HEK293T (cell line): ENCODE data around the gene TPK1.

Source experiments
- BHLHE40 ChIP-seq: fragments of 450-650 bp; IDR thresholded peaks from 2 replicates; pipeline ENCODE4 v1.6.1; 2016; ENCODE audit warnings: mild to moderate bottlenecking, moderate library complexity, borderline replicate concordance
- ELF4 ChIP-seq: fragments of 450-650 bp; IDR thresholded peaks from 2 replicates; pipeline ENCODE4 v1.6.1; 2017; ENCODE audit warnings: antibody characterized with exemption
- FOXA1 ChIP-seq: fragments of 450-650 bp; IDR thresholded peaks from 2 replicates; pipeline ENCODE4 v1.6.1; 2016; ENCODE audit warnings: mild to moderate bottlenecking
- SUZ12 ChIP-seq: fragments of 450-650 bp; IDR thresholded peaks from 2 replicates; pipeline ENCODE4 v1.6.1; 2016; ENCODE audit warnings: mild to moderate bottlenecking

DNA sequence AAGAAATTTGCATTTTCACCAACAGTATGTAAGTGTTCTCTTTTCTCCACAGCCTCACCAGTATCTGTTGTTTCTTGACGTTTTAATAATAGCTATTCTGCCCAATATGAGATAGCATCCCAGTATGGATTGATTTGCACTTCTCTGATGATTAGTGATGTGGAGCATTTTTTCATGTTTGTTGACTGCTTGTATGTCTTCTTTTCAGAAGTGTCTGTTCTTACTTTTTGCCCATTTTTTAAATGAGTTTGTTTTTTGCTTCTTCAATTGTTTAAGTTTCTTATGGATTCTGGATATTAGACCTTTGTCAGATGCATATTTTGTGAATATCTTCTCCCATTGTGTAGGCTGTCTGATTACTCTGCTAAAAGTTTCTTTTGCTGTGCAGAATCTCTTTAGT lies 12.2 kb upstream of the TPK1 start:
- TF ChIP-seq FOXA1: no peak
- TF ChIP-seq SUZ12: no peak
- no peak for TF ChIP-seq ELF4
- no peak for TF ChIP-seq BHLHE40
